Measurements from ENCODE around the gene PDE8A. TPM values are rescaled to one million over a fixed set of nuclear protein-coding genes. Genes with fewer than 3 reads are reported as not detected.

Gene PDE8A
- total and polyA plus RNA-seq, 2 of the 13 experiments (the other 11 are each of a cell fraction or from before 2014, with no cell fraction given): 26.3 to 48.5 TPM

GRCh38 chr15:85027421-85027820 is 45.8 kb downstream of the PDE8A start (continued):
- no peak for TF ChIP-seq ZNF781 (CRISPR knock-in tag; IDR thresholded peaks at IDR 0.05; ENCODE audit: borderline replicate concordance, not compliant biosample characterization)

- Histone ChIP-seq H3K9me3 (ENCODE audit: low read length) (no peaks in the 10 kb centered on the region), H3K36me3 (replicated peaks in 1 of 2; ENCODE audit: control insufficient read depth in 1 of 2, insufficient read depth in 2 of 2, low read length in 2 of 2) (no peaks in the 10 kb centered on the region), H3K27me3 (ENCODE audit: control insufficient read depth in 1 of 2, insufficient read depth in 2 of 2, low read length in 2 of 2) (no peaks in the 10 kb centered on the region), H3K9ac (ENCODE audit: insufficient read depth, low read depth, low read length) (no peak overlapping the region), H4K20me1 (ENCODE audit: insufficient read depth, low read length) (no peaks in the 10 kb centered on the region; the same call in 1 of the 2 replicates), H3K4me1 (ENCODE audit: insufficient read depth, low read length) (peaks cover 97% of the 10 kb centered on the region), H3K4me3 (replicated peaks in 1 of 3; ENCODE audit: insufficient read depth in 1 of 3, low read depth in 2 of 3, low read length in 3 of 3) (no peak overlapping the region), H3K79me2 (ENCODE audit: insufficient read depth, low read length) (peaks cover 99% of the 10 kb centered on the region), H3K27ac (ENCODE audit: extremely low read length, insufficient read depth, low read length) (no peak overlapping the region), H2AFZ (ENCODE audit: low read length) (no peak overlapping the region), H3K4me2 (ENCODE audit: low read depth, low read length) (no peak overlapping the region)
- BruUV-seq (replicated peaks): no TSS peak
- in situ Hi-C loops (cut with HindIII; ENCODE audit: extremely low pct_ligation_motif_present, low pct_unique_long_range_greater_than_20kb) (no loop called here), intact Hi-C loops (cut with micrococcal nuclease; ENCODE audit: unreplicated experiment) (no loop called here)
- ChIA-PET POLR2A (no interaction called here), CTCF (ENCODE audit: low intra/inter-chr PET ratio, low total read pairs) (no interaction called here)
- TF ChIP-seq KAT8 (CRISPR knock-in tag; IDR thresholded peaks at IDR 0.05) (no peak), GATA4 (IDR thresholded peaks at IDR 0.05; ENCODE audit: borderline replicate concordance, low read depth) (no peak), CEBPG (CRISPR knock-in tag; IDR thresholded peaks at IDR 0.05) (0 out of 2 replicates have a peak, but pooled peaks have one; percentile 8), ZEB1 (IDR thresholded peaks at IDR 0.05; ENCODE audit: insufficient replicate concordance, low read depth) (no peak), ZNF281 (CRISPR knock-in tag; IDR thresholded peaks at IDR 0.05; ENCODE audit: borderline replicate concordance) (no peak), CEBPB (IDR thresholded peaks at IDR 0.05; ENCODE audit: borderline replicate concordance, low read depth, low read length) (peak; percentile 46; the same call in 1 of the 2 replicates), CREB1 (IDR thresholded peaks at IDR 0.05) (no peak), CREB1 (CRISPR knock-in tag; IDR thresholded peaks at IDR 0.05) (no peak)
- no peak for DNase-seq (ENCODE audit: low spot score)
- WGBS (ENCODE audit: low lambda C conversion rate): 95% methylated on average over 6 of the region's 6 CpGs
- ATAC-seq: no peak
- no peak for FAIRE-seq
These were observed 46.8 kb downstream of the PDE8A start for GRCh38 chr15:85028416-85028815.
